Adrenal gland (tissue), 5 donors: Measurements from ENCODE around the gene CRP.

Source experiments
- CTCF ChIP-seq, 6 experiments: fragments of 450-650 bp in 4 of 6; fragments of 200-600 bp in 2 of 6; sonication (generic) in 1 of 6; IDR thresholded peaks; 1 replicate in 5 of 6; 2 replicates in 1 of 6; pipeline versions ENCODE4 v1.5.1 to v1.8.0; 2016 to 2021; ENCODE audit warnings: antibody characterized with exemption in 6 of 6, mild to moderate bottlenecking in 2 of 6, moderate library complexity in 1 of 6
- POLR2A ChIP-seq, 2 donors: fragments of 450-650 bp; IDR thresholded peaks; one replicate each; pipeline ENCODE4 v1.6.1; 2017; ENCODE audit warnings: antibody characterized with exemption in 2 of 2, mild to moderate bottlenecking in 2 of 2, moderate library complexity in 1 of 2
- donor health status: DM: no; HTN: no; CAD: no.

GRCh38 chr1:159669338-159669737 is 45.1 kb downstream of the CRP start:
- TF ChIP-seq POLR2A (IDR thresholded peaks at IDR 0.05) (no peak), CTCF (IDR thresholded peaks at IDR 0.05) (no peak)
